ENCODE results near the gene PLEKHG3. TPM values are rescaled to one million over a fixed set of nuclear protein-coding genes. Genes with fewer than 3 reads are reported as not detected.

The PLEKHG3 gene
- total and polyA plus RNA-seq, 2 of the 4 experiments (the other 2 are of a cell fraction), result 8.2 to 8.4 TPM

DNA sequence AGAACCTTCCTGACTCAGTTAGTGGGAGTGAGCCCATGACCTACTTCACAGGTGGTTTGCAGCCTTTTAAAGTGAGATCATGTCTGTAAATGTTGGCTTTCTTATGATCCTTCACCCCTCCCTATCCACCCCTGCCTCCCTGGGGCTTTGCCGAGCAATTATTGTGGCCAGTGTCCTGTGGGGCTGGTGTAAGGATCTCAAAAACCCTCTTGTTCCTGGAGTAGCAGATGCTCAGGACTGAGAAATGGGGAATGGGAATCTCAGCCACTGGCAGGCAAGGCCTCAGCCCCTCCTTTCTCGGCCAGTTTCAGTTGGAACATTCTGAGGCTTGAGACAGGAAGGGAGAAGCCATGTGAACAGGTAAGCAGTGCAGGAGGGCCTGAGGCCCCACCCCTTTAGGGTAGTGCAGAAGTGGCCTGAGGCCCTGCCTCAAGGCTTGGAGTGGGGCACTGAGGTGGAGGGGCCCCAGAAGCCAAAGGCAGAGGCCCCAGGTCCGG lies 53.8 kb downstream of the PLEKHG3 start:
- Histone ChIP-seq H3K9ac (ENCODE audit: low read depth, low read length) (peak overlapping the region; percentile 4), H3K4me3 (ENCODE audit: insufficient read depth, low read depth, low read length) (no peak overlapping the region), H3K4ac (ENCODE audit: low read depth, low read length) (peak overlapping the region; percentile 82), H4K5ac (ENCODE audit: low read depth, low read length) (peak overlapping the region; percentile 8), H3K4me1 (ENCODE audit: control insufficient read depth, insufficient read depth, low read length) (peaks cover 44% of the 10 kb centered on the region), H2BK120ac (ENCODE audit: low read depth, low read length) (peak overlapping the region; percentile 89), H3K23ac (ENCODE audit: low read depth, low read length) (peak overlapping the region; percentile 48; the same call in 1 of the 2 replicates), H2AFZ (replicated peaks; ENCODE audit: low read length, poor library complexity) (peak overlapping the region; percentile 68), H3K36me3 (ENCODE audit: control insufficient read depth, insufficient read depth, low read length) (no peaks in the 10 kb centered on the region), H4K91ac (ENCODE audit: insufficient read depth, low read depth, low read length) (peak overlapping the region; percentile 79), H3K18ac (ENCODE audit: low read depth, low read length) (peak overlapping the region; percentile 53), H2BK5ac (ENCODE audit: low read depth, low read length, poor library complexity, severe bottlenecking) (peak overlapping the region; percentile 9), H2BK15ac (ENCODE audit: low read depth, low read length) (peak overlapping the region; percentile 46; the same call in 2 of the 3 replicates), H3K27me3 (ENCODE audit: control insufficient read depth, insufficient read depth, low read length) (peaks cover 6% of the 10 kb centered on the region; the same call in 1 of the 2 replicates), H2BK20ac (ENCODE audit: low read depth, low read length) (peak overlapping the region; percentile 66), H3K79me1 (ENCODE audit: low read depth in 1 of 2, low read length in 2 of 2) (no peaks in the 10 kb centered on the region), H3K27ac (ENCODE audit: insufficient read depth, low read length) (peak overlapping the region; percentile 64), H4K20me1 (ENCODE audit: insufficient read depth, low read length) (0 out of 2 replicates have a peak, but pooled peaks cover 6% of the 10 kb centered on the region), H3K56ac (ENCODE audit: extremely low read depth, insufficient read depth, low read length) (peak overlapping the region; percentile 13; the same call in 1 of the 2 replicates), H3K14ac (replicated peaks; ENCODE audit: low read depth, low read length) (peak overlapping the region; percentile 88), H3K9me1 (ENCODE audit: insufficient read depth, low read length) (peaks cover 26% of the 10 kb centered on the region), H2AK9ac (replicated peaks; ENCODE audit: low read depth, low read length, poor library complexity) (peak overlapping the region; percentile 74), H2AK5ac (ENCODE audit: low read depth, low read length) (peak overlapping the region; percentile 51), H3K9me3 (ENCODE audit: control insufficient read depth, insufficient read depth, low read length) (0 out of 2 replicates have a peak, but pooled peaks cover 2% of the 10 kb centered on the region), H4K8ac (ENCODE audit: low read depth in 2 of 2, low read length in 2 of 2) (peak overlapping the region; percentile 10 to 82; a peak in 3 of 4 replicates), H3K4me2 (ENCODE audit: low read depth, low read length) (no peak overlapping the region)
- POLR2A ChIA-PET (ENCODE audit: unreplicated experiment), result no interaction called here
- intact Hi-C loops (cut with micrococcal nuclease) (loop anchor here (2.0 kb wide), 1 partner anchor 51 kb away; no protein-coding TSS in a partner anchor), in situ Hi-C loops (cut with MboI; ENCODE audit: low sequenced_read_pairs) (no loop called here), dilution Hi-C loops (cut with HindIII; ENCODE audit: low sequenced_read_pairs, unreplicated experiment) (no loop called here)
- CTCF ChIA-PET, result interaction anchor here (1.0 to 1.4 kb wide), 3 partner anchors 8 to 129 kb away, joined by 3 read pairs; no protein-coding TSS in a partner anchor
- DNase-seq (peak; percentile 66), ATAC-seq (ENCODE audit: low read depth) (peak; percentile 2)
- TF ChIP-seq MAZ (IDR thresholded peaks at IDR 0.05; ENCODE audit: borderline replicate concordance, low read depth, low read length) (no peak), FOS (IDR thresholded peaks at IDR 0.05; ENCODE audit: low read depth, low read length) (no peak), POLR2A (IDR thresholded peaks at IDR 0.05; ENCODE audit: low read depth, low read length) (no peak), SMC3 (IDR thresholded peaks at IDR 0.05; ENCODE audit: low read depth, low read length) (no peak), CEBPB (IDR thresholded peaks at IDR 0.05; ENCODE audit: low read depth, low read length) (no peak), RFX5 (IDR thresholded peaks at IDR 0.05; ENCODE audit: low read depth, low read length) (no peak), MAFK (IDR thresholded peaks at IDR 0.05; ENCODE audit: low read depth, low read length) (no peak), RAD21 (IDR thresholded peaks at IDR 0.05; ENCODE audit: low read length) (no peak), CHD1 (IDR thresholded peaks at IDR 0.05; ENCODE audit: low read depth, low read length) (no peak), MXI1 (IDR thresholded peaks at IDR 0.05; ENCODE audit: borderline replicate concordance, low read depth, low read length) (no peak), BHLHE40 (IDR thresholded peaks at IDR 0.05; ENCODE audit: low read depth, low read length) (no peak), RCOR1 (IDR thresholded peaks at IDR 0.05; ENCODE audit: insufficient replicate concordance, low read length) (no peak), NFE2L2 (IDR thresholded peaks at IDR 0.05; ENCODE audit: low read depth, low read length) (no peak)
- TF ChIP-seq, protein P1, sequence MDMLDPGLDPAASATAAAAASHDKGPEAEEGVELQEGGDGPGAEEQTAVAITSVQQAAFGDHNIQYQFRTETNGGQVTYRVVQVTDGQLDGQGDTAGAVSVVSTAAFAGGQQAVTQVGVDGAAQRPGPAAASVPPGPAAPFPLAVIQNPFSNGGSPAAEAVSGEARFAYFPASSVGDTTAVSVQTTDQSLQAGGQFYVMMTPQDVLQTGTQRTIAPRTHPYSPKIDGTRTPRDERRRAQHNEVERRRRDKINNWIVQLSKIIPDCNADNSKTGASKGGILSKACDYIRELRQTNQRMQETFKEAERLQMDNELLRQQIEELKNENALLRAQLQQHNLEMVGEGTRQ (IDR thresholded peaks at IDR 0.05; ENCODE audit: low read depth, low read length), result no peak
- TF ChIP-seq, protein P2, sequence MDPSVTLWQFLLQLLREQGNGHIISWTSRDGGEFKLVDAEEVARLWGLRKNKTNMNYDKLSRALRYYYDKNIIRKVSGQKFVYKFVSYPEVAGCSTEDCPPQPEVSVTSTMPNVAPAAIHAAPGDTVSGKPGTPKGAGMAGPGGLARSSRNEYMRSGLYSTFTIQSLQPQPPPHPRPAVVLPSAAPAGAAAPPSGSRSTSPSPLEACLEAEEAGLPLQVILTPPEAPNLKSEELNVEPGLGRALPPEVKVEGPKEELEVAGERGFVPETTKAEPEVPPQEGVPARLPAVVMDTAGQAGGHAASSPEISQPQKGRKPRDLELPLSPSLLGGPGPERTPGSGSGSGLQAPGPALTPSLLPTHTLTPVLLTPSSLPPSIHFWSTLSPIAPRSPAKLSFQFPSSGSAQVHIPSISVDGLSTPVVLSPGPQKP (IDR thresholded peaks at IDR 0.05; ENCODE audit: borderline replicate concordance, low read depth, low read length), result no peak
- TF ChIP-seq, protein P3, sequence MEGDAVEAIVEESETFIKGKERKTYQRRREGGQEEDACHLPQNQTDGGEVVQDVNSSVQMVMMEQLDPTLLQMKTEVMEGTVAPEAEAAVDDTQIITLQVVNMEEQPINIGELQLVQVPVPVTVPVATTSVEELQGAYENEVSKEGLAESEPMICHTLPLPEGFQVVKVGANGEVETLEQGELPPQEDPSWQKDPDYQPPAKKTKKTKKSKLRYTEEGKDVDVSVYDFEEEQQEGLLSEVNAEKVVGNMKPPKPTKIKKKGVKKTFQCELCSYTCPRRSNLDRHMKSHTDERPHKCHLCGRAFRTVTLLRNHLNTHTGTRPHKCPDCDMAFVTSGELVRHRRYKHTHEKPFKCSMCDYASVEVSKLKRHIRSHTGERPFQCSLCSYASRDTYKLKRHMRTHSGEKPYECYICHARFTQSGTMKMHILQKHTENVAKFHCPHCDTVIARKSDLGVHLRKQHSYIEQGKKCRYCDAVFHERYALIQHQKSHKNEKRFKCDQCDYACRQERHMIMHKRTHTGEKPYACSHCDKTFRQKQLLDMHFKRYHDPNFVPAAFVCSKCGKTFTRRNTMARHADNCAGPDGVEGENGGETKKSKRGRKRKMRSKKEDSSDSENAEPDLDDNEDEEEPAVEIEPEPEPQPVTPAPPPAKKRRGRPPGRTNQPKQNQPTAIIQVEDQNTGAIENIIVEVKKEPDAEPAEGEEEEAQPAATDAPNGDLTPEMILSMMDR (conservative IDR thresholded peaks at IDR 0.05; ENCODE audit: low read depth, low read length), result no peak
- BruUV-seq (replicated peaks), result no TSS peak
- WGBS, 2 experiments (ENCODE audit: extremely low coverage in 2 of 2, insufficient read length in 1 of 2), result no CpG with 5 or more reads among the region's 3 CpGs
